ENCODE measurements around the gene TANK.

- TF ChIP-seq, protein P1, sequence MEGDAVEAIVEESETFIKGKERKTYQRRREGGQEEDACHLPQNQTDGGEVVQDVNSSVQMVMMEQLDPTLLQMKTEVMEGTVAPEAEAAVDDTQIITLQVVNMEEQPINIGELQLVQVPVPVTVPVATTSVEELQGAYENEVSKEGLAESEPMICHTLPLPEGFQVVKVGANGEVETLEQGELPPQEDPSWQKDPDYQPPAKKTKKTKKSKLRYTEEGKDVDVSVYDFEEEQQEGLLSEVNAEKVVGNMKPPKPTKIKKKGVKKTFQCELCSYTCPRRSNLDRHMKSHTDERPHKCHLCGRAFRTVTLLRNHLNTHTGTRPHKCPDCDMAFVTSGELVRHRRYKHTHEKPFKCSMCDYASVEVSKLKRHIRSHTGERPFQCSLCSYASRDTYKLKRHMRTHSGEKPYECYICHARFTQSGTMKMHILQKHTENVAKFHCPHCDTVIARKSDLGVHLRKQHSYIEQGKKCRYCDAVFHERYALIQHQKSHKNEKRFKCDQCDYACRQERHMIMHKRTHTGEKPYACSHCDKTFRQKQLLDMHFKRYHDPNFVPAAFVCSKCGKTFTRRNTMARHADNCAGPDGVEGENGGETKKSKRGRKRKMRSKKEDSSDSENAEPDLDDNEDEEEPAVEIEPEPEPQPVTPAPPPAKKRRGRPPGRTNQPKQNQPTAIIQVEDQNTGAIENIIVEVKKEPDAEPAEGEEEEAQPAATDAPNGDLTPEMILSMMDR (conservative IDR thresholded peaks at IDR 0.05 in 1 of 2, IDR thresholded peaks at IDR 0.05 in 1 of 2; ENCODE audit: low read depth in 1 of 2, low read length in 2 of 2) = no peak
- no peak for TF ChIP-seq EZH2 (IDR thresholded peaks at IDR 0.05; ENCODE audit: low read length, missing control alignments)
These were observed 28.4 kb upstream of the TANK start for GRCh38 chr2:161131804-161132203.

Measured in fibroblast of lung (primary cell).